ENCODE results near the gene PLCB2.

GRCh38 chr15:40332113-40332781 is 24.5 kb upstream of the PLCB2 start:
- TF ChIP-seq, protein P1, sequence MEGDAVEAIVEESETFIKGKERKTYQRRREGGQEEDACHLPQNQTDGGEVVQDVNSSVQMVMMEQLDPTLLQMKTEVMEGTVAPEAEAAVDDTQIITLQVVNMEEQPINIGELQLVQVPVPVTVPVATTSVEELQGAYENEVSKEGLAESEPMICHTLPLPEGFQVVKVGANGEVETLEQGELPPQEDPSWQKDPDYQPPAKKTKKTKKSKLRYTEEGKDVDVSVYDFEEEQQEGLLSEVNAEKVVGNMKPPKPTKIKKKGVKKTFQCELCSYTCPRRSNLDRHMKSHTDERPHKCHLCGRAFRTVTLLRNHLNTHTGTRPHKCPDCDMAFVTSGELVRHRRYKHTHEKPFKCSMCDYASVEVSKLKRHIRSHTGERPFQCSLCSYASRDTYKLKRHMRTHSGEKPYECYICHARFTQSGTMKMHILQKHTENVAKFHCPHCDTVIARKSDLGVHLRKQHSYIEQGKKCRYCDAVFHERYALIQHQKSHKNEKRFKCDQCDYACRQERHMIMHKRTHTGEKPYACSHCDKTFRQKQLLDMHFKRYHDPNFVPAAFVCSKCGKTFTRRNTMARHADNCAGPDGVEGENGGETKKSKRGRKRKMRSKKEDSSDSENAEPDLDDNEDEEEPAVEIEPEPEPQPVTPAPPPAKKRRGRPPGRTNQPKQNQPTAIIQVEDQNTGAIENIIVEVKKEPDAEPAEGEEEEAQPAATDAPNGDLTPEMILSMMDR (IDR thresholded peaks at IDR 0.05; ENCODE audit: insufficient read depth, low read depth, low read length) = no peak
- TF ChIP-seq EZH2 (IDR thresholded peaks at IDR 0.05; ENCODE audit: insufficient read depth, low read length) = no peak

Data from astrocyte (in vitro differentiated cells and primary cell).